GM10248 (cell line): ENCODE results near the gene TLX2.

Experiments used
- CTCF ChIA-PET: fragments of 300-600 bp; sonication (Branson Sonifier 250); formaldehyde crosslinking; extraction: SDS; loops from one replicate; lab custom pipeline; 2021; ENCODE audit warnings: antibody characterized with exemption; lab: Yijun Ruan, JAX
- POLR2A ChIA-PET: fragments of 350-650 bp; sonication (Branson Sonifier 250); formaldehyde crosslinking; extraction: SDS; loops from one replicate; lab custom pipeline; 2020; ENCODE audit warnings: antibody characterized with exemption; lab: Yijun Ruan, JAX
- DNase-seq: peaks from one replicate; pipeline ENCODE4 v3.0.0; 2012; ENCODE audit errors: extremely low spot score
- TF ChIP-seq, protein P1 (sequence below): IDR thresholded peaks from 2 replicates; pipeline ENCODE4 v1.5.1; 2012; ENCODE audit warnings: mild to moderate bottlenecking, low read depth; ENCODE audit errors: extremely low read depth, missing control alignments, control extremely low read depth

Gene TLX2

DNA sequence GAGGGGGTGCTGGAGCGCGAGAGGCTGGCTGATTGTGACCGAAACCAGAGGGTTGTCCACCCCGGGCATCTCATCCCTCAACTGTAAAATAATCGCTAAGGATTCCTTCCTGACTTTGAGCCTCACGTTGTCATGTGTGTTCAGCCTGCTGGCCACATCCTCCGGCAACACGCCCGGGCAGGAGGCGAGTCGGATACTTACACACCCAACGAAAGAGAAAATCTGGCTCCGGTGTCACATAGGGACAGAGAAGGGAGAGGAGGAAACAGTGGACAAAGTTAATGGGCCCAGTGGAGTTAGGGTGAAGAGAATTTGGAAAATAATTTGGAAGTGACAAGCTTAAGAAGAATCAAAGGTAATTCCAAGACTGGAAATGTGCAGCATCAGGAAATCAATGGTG is 2.4 kb downstream of the TLX2 start:
- ChIA-PET POLR2A (interaction anchor here (1.0 kb wide), 1 partner anchor 13 kb away, joined by 5 read pairs; the partner anchor contains the start of genes AUP1 and HTRA2), CTCF (interaction anchor here (1.0 to 1.3 kb wide), 4 partner anchors 13 to 71 kb away, joined by 3 to 6 read pairs (median 4); partner anchors contain the start of gene HTRA2)
- TF ChIP-seq, protein P1, sequence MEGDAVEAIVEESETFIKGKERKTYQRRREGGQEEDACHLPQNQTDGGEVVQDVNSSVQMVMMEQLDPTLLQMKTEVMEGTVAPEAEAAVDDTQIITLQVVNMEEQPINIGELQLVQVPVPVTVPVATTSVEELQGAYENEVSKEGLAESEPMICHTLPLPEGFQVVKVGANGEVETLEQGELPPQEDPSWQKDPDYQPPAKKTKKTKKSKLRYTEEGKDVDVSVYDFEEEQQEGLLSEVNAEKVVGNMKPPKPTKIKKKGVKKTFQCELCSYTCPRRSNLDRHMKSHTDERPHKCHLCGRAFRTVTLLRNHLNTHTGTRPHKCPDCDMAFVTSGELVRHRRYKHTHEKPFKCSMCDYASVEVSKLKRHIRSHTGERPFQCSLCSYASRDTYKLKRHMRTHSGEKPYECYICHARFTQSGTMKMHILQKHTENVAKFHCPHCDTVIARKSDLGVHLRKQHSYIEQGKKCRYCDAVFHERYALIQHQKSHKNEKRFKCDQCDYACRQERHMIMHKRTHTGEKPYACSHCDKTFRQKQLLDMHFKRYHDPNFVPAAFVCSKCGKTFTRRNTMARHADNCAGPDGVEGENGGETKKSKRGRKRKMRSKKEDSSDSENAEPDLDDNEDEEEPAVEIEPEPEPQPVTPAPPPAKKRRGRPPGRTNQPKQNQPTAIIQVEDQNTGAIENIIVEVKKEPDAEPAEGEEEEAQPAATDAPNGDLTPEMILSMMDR, result no peak
- no peak for DNase-seq

DNA sequence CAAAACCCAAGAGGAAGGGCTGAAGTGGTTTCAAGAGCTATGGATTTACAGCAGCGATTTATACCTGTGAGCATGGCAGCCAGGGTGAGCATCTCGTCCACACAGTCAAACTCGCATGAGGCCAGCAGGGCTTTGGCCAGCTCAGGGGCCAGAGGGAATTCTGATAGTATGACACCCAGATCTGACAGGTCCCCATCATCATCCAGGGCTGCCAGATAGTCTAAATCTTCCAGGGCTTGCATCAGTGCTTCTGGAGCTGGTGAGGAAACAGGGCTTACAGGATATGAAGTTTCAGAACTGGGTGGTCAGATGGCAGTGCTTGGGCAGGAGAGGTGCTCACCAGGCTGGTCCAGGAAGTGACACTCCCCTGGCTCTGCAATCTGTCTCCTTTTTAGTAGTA is 8.3 kb downstream of the TLX2 start:
- POLR2A ChIA-PET, result interaction anchor here (0.5 kb wide), 1 partner anchor 8 kb away, joined by 4 read pairs; the partner anchor contains the start of gene TLX2
- no peak for DNase-seq
- TF ChIP-seq, protein P1, result no peak
- CTCF ChIA-PET, result interaction anchor here (0.7 to 1.8 kb wide), 3 partner anchors 12 to 40 kb away, joined by 3 to 6 read pairs (median 5); partner anchors contain the start of genes CCDC142 and TTC31

DNA sequence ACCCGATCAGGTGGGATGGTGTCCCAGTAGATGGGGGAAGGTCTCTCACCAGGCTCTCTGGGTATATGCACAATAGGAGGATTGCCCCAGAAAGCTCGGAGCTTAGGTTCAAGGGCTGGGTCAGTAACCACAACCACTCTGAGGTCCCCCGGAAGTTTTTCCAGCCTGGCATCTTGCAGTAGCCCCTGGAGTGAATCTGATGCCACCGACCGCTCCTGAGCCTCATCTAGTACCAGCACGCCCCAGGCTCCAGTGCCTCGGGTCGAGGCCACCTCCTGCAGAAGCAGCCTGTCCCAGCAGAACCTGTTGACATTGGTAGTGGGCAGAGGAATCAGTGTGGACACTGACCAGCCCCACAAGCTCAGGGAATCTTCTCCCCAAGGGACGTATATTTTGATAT is 9.8 kb downstream of the TLX2 start:
- POLR2A ChIA-PET, result interaction anchor here (0.5 kb wide), 1 partner anchor 15 kb away, joined by 5 read pairs; no protein-coding TSS in a partner anchor
- no peak for DNase-seq
- TF ChIP-seq, protein P1, result no peak
- CTCF ChIA-PET, result interaction anchor here (0.7 to 1.1 kb wide), 2 partner anchors 14 to 21 kb away, joined by 3 read pairs; no protein-coding TSS in a partner anchor

DNA sequence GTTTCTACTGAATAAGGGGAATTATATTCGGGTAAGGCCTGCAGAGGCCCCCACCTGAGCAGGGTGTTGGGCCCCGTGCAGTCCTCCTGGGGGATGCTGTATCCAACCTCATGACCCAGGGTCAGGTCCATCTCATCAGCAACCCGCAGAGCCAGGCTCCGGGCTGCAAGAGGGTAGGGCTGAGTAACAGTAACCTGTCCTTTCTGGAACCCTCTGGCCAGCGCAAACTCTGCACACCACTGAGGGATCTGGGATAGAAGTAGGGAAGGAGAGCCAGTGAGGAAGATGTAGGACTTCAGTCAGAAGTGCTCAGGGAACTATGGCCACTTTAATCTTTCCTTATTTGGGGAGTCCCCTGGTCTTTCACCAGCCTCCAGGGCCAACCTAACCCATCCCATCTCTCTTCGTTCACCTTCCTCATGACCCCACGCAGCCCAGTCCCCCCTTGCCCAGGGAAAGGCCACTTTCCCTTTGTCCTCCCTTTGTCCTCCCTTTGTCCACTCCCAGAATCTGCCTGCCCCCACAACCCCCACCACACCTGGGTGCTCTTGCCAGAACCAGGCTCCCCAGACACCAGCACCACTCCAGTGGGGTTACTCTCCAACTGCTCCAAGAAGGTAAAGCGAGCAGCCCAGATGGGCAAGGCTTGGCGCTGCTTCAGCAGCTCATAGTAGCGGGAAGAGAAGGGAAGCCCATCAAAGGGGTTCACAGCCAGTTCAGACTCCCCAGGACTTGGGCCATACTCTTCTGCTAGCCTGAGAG is 10.9 kb downstream of the TLX2 start:
- TF ChIP-seq, protein P1, result no peak
- no peak for DNase-seq
- CTCF ChIA-PET, result interaction anchor here (1.1 to 1.9 kb wide), 2 partner anchors 13 to 16 kb away, joined by 3 to 8 read pairs; no protein-coding TSS in a partner anchor
- POLR2A ChIA-PET, result no interaction called here

DNA sequence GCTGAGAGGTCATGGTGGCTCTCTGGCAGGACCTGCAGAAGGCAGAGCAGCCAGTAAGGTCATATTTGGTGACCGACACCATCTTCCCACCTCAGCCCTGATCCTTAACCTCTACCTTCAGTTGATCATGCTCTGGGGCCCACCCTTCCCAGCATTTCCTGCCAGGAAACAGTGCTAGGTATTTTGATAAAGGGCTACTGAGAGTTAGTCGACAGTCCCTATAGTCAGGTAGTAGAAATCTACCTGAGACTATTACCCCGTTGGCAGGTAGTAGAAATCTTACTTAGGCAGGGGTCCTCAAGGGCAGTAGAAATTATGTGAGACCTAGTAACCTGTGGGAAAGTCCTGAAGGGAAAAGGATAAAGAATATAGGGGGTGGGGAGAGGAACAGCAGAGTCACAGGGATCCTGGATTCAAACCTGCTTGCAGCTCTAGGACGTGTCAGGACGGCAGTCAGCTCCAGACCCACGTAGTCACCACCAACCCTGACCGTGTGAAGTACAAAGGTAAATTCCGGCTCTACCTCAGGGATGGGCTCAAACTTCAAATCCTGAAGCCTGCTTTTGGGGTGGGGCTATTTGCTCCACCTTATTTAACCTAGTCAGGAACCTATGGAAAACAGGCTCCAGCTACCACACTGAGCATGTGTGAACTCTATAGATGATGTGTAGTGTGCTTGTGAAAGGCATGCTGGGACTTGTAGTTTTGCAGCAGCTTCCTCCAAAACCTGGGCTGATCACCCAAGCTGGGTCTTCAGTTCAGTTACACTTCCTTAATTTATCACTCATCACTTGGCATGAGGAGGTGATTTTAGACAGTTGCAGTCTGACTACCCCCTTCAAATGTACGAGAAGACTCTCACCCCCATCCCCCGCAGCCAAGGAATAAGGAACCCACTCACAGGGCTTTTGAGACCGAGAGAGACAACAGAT is 11.7 kb downstream of the TLX2 start, which contains the start of gene DQX1:
TSS of gene DQX1 (minus strand) at position 515 of the 932 bp plus-strand sequence. CDS start at position 13, 502 bp downstream.
- POLR2A ChIA-PET, result interaction anchor here (0.6 to 1.1 kb wide), 2 partner anchors 13 to 59 kb away, joined by 3 to 4 read pairs; no protein-coding TSS in a partner anchor
- DNase-seq, result peak; percentile 67
- TF ChIP-seq, protein P1, result no peak
- CTCF ChIA-PET, result interaction anchor here (0.9 to 9.3 kb wide), 5 partner anchors 17 to 62 kb away, joined by 3 to 76 read pairs (median 3); partner anchors contain the start of genes CCDC142 and TTC31
